Measurements from ENCODE around the gene RPS19.

Gene RPS19
- 844 to 1,385 (median 1,193) reads per million in 4 experiments for total RNA-seq

DNA sequence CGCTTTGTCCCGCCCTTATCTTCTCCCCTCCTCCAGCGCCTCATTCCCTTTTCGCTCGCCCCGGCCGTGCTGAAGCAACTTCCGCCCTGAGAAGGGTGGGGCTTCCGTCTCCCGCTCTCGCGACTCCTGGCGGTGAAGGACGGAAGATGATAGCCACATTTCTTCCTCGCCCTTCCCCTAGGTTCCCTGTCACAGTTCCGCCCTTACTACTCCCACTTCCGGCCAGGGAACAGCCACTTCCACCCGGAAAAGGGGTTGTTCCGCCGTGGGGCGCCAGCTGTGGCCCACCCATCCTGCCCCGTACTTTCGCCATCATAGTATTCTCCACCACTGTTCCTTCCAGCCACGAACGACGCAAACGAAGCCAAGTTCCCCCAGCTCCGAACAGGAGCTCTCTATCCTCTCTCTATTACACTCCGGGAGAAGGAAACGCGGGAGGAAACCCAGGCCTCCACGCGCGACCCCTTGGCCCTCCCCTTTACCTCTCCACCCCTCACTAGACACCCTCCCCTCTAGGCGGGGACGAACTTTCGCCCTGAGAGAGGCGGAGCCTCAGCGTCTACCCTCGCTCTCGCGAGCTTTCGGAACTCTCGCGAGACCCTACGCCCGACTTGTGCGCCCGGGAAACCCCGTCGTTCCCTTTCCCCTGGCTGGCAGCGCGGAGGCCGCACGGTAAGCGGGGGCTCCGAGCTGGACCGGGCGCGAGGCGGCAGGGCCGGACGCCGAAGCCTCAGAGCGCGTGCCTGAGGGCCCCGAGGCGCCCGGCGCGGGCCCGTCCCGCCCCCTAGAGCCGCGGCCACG is at the start of gene RPS19:
RPS19 (plus strand) TSS at position 638 of the 801 bp plus-strand sequence. CDS start 520 bp downstream, outside the sequence.
- peak; percentile 97 for DNase-seq

DNA sequence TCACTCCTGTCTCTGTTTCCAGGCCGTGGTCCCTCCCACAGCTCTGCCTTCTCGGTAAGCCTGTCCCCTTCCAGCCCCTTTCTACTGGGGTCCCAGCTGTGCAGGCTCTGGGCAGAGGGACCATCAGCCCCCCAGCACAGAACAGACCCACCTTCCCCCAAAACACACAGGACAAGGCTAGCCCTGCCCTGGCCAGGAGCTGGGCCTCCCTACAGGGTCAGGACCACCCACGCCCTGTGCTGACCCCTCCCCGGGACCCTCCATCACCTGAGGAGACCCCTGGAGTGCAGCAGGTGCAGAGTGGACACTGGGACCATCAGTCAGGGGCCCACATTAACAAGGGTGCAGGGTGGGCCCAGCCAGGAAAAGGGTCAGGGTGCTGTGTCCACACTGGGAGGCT is 49.8 kb upstream of the RPS19 start:
- no peak for DNase-seq

DNA sequence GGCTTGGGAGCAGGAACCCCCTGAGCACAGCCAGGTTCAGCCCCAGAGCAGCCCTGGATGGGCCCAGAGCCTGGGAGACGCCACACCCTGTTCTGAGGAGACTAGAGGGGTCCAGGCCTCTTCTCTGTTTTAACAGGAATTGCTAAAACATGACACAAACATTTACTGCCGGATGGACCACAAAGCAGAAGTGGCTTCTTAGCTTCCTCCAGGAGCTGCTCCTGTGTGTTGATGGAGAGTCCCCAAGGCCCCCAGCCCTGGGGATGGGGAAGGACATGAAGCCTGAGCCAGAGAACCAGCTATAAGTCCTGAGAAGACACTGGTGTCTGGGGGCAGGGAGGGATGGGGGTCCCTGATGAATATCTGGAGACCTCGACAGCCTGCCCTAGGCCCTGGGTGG is 49.0 kb upstream of the RPS19 start:
- DNase-seq = no peak

DNA sequence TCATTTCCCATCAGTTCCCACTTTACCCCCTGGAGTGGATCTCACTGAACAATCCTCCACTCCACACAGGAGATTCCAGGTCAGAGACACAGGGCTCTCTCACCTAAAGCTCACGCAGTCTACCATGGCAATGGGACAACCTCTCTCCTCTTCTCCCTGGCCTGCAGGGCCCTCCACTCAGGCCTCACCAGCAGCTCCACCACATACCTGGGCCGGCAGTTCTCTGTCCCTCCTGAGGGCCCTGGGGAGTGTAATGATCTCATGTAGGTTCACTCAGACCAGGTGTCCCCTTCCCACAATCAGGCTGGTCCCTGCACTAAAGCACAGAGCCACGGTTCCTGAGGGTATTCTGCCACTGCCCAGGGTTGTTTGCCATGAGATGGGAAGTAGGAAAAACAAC is 48.1 kb upstream of the RPS19 start:
- DNase-seq = no peak

DNA sequence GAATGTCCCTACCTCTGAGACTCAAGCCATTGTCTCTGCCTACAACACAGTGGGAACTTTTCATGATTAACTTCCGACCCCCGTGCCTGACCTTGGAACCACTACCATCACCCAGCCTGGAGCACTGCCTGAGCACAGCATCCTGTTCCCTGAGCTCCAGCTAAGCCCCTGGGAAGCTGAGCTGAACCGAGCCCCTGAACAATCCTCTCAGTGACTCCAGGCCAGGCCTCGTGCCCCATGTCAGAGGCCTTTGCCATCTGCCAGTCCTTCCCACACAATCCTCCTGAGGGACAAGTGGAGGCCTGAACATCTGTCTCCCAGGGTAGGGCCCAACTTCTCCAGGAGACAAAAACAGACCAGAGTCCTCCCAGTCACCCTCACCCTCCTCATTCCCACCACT is 46.1 kb upstream of the RPS19 start:
- DNase-seq = no peak

DNA sequence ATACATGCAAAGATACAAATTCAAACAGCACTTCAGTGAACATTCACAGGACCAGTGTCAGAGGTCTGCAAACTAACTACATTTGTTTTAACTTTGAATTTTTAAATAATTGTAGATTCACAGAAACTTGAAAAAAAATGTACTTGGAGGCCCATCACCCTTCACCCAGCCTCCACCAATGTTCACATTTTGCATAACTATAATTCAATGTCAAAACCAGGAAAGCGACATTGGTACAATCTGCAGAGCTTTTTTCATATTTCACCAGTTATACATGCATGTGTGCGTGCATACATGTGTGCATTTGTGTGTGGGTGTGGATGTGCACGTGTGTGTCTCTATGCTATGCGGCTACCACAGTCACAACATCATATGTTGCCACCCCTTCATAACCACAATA is 44.8 kb upstream of the RPS19 start:
- DNase-seq = no peak

DNA sequence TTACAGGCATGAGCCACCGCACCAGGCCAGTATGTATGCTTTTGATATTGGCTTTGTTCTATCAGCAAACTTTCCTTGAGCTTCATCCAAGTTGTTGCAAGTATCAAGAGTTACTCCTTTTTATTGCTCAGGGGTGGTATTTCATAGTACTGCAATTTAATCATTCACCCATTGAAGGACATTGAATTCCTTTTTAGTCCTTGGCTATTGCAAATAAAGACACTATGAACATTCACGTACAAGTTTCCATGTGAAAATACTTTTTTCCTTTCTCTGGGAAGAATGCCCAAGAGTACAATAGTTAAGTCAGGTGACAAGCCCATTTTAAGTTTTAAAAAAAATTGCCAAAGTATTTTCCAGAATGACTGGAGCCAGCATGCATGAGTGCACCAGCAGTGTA is 43.3 kb upstream of the RPS19 start:
- no peak for DNase-seq

DNA sequence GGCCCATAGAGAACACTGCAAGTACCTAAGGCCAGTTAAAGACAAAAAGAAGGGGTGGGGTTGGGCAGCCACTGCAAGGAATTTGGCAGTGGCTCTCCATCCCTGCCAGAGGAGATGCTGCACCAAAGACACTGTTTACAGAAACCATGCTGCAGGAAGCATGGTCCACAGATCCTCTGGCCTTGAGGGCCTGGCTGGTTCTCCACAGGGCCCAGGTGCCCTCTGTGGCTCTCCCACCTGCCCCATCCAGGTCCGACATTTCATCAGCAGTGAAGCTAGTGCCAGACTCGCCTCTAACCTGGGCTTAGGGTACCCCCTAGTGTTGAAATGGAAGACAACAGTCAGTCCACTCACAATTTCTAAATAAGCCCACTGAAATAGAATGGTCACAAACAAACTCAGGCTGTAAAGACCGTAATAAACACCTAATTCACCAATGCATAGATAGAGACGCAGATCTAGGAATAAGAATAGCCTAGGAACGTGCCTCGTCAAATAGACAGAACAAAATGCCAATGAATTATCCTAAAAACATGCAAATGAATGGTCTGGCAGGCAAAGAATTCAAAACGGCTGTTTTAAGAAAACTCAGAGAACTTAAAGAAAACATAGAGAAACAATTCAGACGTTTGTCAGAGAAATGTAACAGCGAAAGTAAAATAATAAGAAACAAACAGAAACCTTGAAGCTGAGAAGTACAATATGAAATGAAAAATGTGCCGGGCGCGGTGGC is 38.9 kb upstream of the RPS19 start:
- peak; percentile 5 for DNase-seq

DNA sequence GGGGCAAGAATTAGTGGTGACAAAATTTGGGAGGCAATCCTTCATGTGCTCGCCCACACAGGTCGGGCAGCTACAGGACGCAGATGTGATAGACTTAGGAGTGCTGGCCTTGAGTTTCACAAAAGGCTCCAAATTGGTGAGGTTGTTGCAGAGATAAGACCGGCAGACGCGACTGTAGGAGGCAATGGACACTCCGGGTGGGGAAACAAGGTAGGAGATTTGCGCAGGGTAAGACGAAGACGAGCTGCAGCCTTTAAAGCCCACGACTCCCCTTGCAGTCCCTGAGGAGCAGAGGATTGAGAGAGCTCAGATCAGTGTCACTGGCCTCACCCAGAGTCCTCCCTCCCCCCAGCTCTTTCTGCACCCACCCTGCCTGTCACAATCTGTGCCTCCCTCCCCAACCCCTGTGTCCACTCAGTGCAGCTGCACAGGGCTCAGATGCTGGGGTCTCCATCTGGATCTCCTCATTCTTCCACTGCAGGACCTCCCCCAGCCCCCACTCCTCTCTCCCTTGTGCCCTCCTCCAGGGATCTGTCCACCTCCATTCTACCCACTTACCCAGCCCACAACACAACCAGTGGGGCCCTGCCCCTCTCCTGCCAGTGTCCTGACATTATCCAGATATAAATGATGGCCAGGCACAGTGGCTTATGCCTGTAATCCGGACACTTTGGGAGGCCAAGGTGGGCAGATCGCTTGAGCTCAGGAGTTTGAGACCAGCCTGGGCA is 21.9 kb upstream of the RPS19 start:
- no peak for DNase-seq

DNA sequence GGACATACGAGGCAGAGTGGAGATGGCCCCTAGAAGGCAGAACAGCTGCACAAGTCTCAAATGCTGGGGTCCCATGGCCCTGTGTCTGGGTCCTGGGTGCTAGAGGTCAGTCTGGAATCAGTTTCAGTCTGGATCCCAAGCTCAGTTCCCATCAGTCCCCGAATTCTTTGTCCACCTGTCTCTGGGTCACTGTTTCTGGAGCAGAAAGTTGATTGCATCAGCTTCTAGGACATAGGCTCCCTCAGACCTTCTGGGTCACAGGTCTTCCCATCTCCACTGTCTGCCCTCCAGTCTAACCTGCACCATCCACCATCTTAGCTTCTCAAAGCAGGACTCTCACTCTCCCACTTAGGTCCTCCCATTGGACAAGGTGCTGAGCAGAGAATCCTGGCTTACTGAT is 20.8 kb upstream of the RPS19 start:
- DNase-seq = no peak

DNA sequence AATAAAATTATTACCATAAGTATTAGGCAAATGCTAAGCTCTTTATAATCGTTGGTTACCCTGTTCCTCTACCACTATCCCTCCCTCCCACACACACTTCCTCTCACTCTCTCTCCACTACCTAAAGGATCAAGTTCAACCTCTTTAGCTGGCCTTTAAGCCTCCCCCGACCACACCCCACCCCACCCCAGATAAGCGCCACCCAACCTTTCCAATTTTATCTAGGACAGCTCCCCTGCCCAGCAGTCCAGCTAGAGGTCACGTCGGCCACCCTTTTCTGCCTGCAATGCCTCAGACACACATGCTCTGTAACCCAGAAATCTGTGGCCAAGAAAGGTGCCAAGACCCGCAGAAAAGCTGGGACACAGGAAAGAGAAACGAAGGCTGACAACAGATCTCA is 16.7 kb upstream of the RPS19 start:
- DNase-seq = no peak

DNA sequence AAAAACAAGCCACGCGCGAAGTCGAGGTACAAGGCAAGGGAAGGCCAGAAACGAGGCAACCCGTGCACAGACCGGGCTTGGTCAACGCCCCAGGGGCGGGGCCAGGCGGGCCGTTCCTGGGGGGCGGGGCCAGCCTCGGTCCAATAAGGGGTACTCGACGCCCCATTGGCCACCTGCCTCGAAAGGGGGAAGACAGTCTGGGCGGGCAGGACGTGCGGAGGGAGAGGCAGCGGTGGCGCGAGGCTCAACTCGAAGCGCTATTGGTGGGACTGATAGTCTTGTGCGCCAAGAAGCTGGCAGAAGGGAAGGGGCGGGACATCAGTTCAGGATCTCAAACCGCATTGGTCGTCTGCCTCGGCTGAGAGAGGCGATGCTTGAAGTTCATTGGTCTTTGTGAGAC is 15.5 kb upstream of the RPS19 start, which contains the start of gene LYPD4:
LYPD4 (minus strand) TSS at position 83 of the 400 bp plus-strand sequence. CDS start 5,398 bp downstream, outside the sequence.
- no peak for DNase-seq

DNA sequence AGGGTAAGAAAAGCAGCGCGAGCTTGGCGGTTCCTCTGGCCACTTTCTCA is 15.2 kb upstream of the RPS19 start, which contains the start of gene DMRTC2:
DMRTC2 (plus strand) TSS at position 42 of the 50 bp plus-strand sequence. CDS start 2,387 bp downstream, outside the sequence.
- no peak for DNase-seq

DNA sequence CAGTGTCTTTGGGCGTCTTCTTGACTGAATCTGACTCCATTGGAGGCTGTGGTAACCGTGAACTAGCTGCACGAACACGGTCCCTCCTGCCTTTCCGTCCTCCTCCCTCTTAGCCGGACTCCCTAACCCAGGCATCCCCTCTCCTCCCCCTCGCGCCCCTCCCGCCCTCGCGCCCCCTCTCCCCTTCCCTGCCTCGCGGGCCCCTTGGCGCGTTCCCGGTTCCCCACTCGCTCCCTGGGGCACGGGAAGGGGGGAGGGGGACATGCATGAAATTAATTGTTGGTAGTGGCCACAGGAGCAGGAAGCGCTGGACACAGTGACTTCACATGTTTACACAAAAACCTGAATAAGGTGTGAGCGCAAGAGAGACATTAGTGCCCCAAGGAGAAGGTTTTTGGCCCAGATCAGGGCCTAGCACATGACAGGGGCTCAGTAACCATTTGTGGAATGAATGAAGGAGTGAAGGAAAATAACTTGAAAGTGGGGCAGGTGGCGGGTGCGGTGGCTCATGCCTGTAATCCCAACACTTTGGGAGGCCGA is 14.9 kb upstream of the RPS19 start:
- no peak for DNase-seq

DNA sequence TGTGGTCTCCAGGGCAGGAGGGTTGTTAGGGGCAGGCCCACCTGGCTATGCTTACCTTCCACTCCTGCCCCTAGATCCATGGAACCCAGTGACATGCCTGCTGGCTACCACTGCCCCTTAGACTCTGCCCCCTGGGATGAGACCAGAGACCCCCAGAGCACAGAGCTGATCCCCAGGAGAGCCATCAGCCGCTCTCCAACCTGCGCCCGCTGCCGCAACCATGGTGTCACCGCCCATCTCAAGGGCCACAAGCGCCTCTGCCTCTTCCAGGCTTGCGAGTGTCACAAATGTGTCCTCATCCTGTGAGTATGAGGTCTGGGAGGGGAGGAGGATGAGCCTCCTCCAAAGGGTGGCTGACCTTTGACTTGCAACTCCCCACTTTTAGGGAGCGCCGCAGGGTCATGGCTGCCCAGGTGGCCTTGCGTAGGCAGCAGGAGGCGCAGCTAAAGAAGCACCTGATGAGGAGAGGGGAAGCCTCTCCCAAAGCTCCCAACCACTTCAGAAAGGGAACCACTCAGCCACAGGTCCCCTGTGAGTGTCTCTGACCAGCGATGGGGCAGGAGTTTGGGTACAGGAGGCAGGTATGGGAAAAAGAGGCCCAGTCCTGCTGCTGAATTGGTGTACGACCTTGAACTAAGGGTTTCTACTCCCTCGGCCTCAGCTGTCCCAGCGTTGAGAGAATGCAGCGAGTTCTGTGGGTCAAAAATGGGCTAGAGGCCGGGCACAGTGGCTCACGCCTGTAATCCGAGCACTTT is 12.5 kb upstream of the RPS19 start:
- DNase-seq = no peak

DNA sequence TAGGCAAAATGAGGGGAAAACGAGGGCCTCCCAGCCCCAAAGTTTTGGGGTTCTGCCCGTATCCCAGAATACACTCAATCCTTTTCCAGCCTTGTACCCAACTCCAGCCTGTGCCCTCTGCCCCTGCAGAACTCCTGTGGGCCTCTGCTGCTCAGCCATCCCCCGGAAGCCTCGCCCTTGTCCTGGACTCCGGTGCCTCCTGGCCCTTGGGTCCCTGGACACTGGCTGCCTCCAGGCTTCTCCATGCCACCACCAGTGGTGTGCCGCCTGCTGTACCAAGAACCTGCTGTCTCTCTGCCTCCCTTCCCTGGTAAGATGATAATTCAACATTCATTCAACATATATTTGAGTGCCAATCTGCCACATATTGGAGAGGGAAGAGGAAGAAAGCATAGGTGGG is 11.4 kb upstream of the RPS19 start:
- DNase-seq = no peak

DNA sequence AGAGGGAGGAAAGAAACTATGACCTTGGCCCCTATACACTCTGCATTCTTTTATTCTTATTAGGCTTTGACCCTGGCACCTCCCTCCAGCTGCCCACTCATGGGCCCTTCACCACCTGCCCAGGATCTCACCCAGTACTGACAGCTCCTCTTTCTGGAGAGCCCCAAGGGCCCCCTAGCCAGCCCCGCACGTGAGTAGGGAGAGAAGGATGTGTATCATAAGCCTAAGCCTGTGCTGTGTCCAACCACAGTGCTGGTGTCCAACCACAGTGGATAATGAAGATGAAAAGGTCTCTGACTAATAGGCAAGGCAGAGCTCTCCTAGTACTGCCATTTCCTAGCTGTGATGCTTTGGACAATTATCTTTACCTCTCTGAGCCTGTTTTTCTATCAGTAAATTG is 11.0 kb upstream of the RPS19 start:
- no peak for DNase-seq

DNA sequence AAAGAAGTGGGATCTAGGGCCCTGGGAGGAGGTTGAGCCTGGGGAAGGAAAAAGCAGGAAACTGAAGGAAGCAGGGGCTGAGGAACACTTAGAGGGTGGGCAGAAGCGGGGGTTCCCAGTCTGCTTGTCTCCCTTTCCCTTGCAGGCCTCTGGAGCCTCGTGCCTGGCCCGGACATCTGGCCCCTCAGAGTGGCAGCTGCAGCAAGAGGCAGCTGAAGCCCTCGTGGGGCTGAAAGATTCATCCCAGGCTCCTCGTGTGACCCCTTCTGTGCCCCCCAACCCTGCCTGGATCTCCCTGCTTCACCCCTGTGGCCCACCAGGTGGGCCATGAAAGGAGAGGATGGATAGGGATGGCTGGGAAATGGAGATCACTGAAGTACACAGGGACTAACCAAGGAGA is 9.7 kb upstream of the RPS19 start:
- DNase-seq = no peak

DNA sequence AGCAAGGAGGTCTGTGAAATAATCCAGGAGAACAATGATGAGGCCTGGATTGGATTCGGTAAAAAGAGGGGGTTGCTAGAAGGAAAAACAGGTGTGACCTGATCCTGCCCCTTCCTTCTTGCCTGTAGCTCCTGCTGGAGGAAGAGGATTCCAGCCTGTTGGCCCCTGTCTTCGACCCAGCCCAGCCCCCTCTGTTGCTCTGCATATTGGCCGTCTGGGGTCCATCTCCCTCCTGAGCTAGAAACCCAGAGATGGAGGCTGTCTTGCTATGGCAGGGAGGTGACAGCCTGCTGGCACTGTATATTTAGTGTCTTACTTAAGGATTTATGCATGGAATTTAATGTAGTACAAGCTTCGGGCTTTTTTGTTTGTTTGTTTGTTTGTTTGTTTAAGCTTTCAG is 8.6 kb upstream of the RPS19 start:
- DNase-seq = no peak

DNA sequence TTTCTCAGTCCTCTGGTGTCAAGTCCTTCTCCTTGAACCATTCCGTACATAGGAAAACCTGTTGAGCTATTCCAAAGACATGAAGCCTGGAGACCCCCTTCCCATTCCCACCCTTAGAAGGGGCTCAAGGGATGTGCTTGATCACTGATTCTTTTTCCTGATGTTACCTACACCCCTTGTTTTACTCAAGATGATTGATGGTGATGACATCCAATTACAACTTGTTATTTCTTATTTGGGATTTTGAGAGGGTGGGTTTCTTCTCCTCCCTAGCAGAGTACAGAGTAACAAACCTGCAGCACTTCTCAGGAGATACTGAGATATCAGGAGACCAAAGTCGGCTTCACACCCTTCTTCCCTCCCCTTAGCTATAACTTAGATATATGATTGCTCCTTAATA is 6.7 kb upstream of the RPS19 start:
- DNase-seq = no peak

DNA sequence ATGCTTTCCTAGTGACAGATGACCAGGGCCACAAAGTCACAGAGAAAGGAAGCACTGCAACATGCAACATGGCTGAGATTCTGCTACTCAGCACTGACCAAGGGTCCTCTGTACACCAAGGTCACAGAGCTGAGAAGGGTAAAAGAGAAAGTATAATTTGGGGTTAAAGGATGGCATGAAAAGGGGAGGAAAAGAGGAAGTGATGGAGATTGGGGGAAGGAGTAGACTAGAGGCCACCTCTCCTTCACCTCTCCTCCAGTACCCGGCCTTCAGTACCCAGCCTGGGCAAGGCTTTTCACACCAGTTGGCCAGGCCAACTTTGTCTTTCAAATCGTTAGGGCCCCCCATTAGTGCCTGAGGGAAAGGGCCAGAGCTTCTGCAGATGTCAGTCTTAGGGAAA is 6.3 kb upstream of the RPS19 start:
- no peak for DNase-seq

DNA sequence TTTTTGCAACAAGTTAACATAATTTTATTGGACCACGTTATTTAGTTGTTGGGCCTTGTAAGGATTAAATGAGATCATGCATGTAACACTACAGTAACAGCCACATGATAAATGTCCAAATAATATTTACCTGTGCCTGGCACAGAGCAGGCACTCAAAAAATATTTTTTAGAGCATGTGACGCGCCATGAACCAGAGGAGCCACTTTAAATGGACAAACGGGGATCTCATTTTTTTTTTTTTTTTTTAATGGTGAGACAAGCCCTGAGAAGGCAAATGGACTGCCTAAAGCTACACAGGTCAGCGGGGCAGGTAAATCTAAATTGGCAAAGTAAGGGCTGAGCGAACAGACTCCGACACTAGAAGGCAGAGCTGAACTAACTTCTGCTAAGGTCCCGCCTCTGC is 840 bp upstream of the RPS19 start:
- no peak for DNase-seq

All from effector CD8-positive, alpha-beta T cell (primary cell).